Kidney (tissue), 14 donors: ENCODE results near the gene RAB43. TPM values are rescaled to one million over a fixed set of nuclear protein-coding genes. Genes with fewer than 3 reads are reported as not detected.
A peak's percentile ranks its signal among the peaks of the same experiment; 100 is the strongest.

Source experiments
- DNase-seq, 5 donors: peaks; one replicate each; pipeline ENCODE4 v3.0.0-alpha.2; 2013 to 2020
- FAIRE-seq: peaks from 2 replicates; lab custom pipeline; 2012; peaks lifted over from hg19 to GRCh38; lab: Jason Lieb, UNC
- H3K27ac ChIP-seq, 2 donors: one replicate each; pipeline ENCODE4 v1.7.0; 2013; ENCODE audit warnings: low read depth in 2 of 2, low read length in 2 of 2, inconsistent platforms in 1 of 2
- H3K27me3 ChIP-seq: one replicate; pipeline ENCODE4 v1.7.1; 2013; ENCODE audit warnings: low read length, inconsistent platforms; ENCODE audit not compliant: control insufficient read depth, insufficient read depth
- H3K36me3 ChIP-seq, 3 donors: one replicate each; pipeline versions ENCODE4 v1.7.0 to v1.7.1; 2013; ENCODE audit warnings: low read length in 3 of 3, control low read depth in 1 of 3, inconsistent platforms in 1 of 3; ENCODE audit not compliant: insufficient read depth in 3 of 3, control insufficient read depth in 2 of 3
- H3K4me1 ChIP-seq, 3 donors: one replicate each; pipeline versions ENCODE4 v1.7.0 to v1.7.1; 2013; ENCODE audit warnings: low read length in 3 of 3, inconsistent platforms in 1 of 3, low read depth in 1 of 3; ENCODE audit not compliant: control insufficient read depth in 2 of 3, insufficient read depth in 2 of 3
- H3K4me3 ChIP-seq, 3 donors: one replicate each; pipeline versions ENCODE4 v1.7.0 to v1.8.1; 2013; ENCODE audit warnings: low read length in 3 of 3, control low read depth in 1 of 3, inconsistent platforms in 1 of 3
- H3K9ac ChIP-seq, 3 donors: one replicate each; pipeline versions ENCODE4 v1.7.0 to v1.7.1; 2013; ENCODE audit warnings: low read length in 3 of 3, control low read depth in 1 of 3, inconsistent platforms in 1 of 3
- H3K9me3 ChIP-seq, 3 donors: one replicate each; pipeline versions ENCODE4 v1.7.0 to v1.7.1; 2013; ENCODE audit warnings: low read length in 3 of 3, control low read depth in 1 of 3, inconsistent platforms in 1 of 3; ENCODE audit not compliant: control insufficient read depth in 2 of 3, insufficient read depth in 1 of 3
- intact Hi-C: fragments of 100-400 bp; cut with DNase I; formaldehyde crosslinking; loops from one replicate; pipeline ENCODE4 v1.11.1; 2022
- polyA plus RNA-seq: library from polyadenylated mRNA; stranded (reverse); fragments of 350-450 nt; fragmentation: Illumina TruSeq; extraction: RNeasy Lipid Tissue Mini Kit (QIAGEN cat#74804); gene quantifications from one replicate; pipeline ENCODE4 v1.2.3, GENCODE V29; 2014; ENCODE audit warnings: low read depth, low replicate concordance; ENCODE audit not compliant: insufficient read depth
- total RNA-seq: library from RNA; stranded (reverse); fragmentation: NEBNext Ultra II Directional; extraction: Animal tissue kit (Norgen Biotek cat#: 25700); gene quantifications from one replicate; pipeline ENCODE4 v1.2.1, GENCODE V29; 2021
- TF ChIP-seq, protein P1 (sequence below): IDR thresholded peaks from 3 replicates; pipeline ENCODE4 v1.5.1; 2012; ENCODE audit warnings: mild to moderate bottlenecking, moderate library complexity, borderline replicate concordance; ENCODE audit not compliant: insufficient read depth; ENCODE audit errors: extremely low read depth
- donor health status: control.
- donor health status: control.
- donor health status: control.
- donor health status: control.
- donor health status: control.
- donor health status: DM: yes; HTN: yes; CAD: no.
- donor health status: Normal renal cell carcinoma (clear cell type).

RAB43 gene
- total and polyA plus RNA-seq, 2 donors from 2014 or later: 5.5 to 27.6 TPM

DNA sequence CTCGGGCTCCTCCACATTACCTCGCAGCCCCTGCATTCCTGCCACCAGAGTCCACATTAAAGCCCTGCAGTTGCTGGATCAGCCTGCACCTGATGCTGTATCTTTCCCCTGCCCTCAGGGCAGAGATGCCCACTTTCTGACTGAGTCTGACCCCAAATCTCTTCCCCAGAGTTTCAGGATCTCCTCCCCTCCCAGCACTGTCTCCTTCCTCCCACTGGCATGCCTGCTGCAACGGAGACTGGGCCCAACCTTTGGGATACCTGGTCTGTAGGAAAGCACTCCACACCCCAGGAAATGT, 81.6 kb downstream of the RAB43 start:
- no peak for DNase-seq

DNA sequence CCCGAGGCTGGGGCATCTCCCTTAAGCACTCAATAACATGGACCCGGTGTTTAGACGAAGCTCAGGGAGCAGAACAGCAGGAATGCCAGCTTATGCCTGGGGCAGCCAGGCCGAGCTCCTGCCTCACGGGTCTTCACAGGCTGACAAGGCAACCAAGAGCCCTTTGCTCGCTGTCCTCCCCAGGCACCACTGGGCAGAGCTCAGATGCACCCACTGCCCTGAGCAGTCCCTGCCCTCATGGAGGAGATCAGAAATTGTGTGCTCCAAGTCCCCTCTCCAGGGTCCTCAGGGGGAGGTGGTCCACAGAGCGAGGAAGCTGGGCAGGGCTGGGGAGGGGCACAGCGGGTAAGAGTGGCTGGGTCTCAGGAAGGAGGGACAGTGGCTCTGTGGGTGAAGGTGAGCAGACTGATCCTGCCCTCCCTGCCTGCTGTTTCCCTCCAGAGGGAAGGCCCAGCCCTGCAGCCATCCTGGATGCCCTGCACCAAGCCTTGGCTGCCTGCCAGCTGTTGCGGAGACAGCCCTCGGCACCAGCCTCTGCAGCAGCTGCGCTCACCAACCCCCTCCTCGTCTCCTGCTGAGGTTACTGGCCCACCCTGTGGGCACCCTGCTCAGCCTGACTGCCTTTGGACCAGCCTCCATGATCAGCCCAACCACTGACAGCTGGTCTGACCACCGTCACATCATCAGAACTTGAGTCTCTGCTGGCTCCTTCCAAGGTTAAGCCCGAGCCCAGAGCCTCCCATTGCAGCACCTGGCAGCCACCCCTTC, 82.1 kb downstream of the RAB43 start:
- no peaks in the 10 kb centered on the region for H3K4me1 ChIP-seq
- FAIRE-seq (no peak), DNase-seq (peak in 4 of 5 donors; percentile 38 to 72 (median 59))
- intact Hi-C loops: no loop called here
- no peaks in the 10 kb centered on the region for H3K27me3 ChIP-seq
- no peaks in the 10 kb centered on the region for H3K36me3 ChIP-seq
- H3K9ac ChIP-seq: no peak overlapping the region
- H3K4me3 ChIP-seq: no peak overlapping the region
- TF ChIP-seq, protein P1, sequence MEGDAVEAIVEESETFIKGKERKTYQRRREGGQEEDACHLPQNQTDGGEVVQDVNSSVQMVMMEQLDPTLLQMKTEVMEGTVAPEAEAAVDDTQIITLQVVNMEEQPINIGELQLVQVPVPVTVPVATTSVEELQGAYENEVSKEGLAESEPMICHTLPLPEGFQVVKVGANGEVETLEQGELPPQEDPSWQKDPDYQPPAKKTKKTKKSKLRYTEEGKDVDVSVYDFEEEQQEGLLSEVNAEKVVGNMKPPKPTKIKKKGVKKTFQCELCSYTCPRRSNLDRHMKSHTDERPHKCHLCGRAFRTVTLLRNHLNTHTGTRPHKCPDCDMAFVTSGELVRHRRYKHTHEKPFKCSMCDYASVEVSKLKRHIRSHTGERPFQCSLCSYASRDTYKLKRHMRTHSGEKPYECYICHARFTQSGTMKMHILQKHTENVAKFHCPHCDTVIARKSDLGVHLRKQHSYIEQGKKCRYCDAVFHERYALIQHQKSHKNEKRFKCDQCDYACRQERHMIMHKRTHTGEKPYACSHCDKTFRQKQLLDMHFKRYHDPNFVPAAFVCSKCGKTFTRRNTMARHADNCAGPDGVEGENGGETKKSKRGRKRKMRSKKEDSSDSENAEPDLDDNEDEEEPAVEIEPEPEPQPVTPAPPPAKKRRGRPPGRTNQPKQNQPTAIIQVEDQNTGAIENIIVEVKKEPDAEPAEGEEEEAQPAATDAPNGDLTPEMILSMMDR: no peak
- no peak overlapping the region for H3K27ac ChIP-seq
- H3K9me3 ChIP-seq: no peaks in the 10 kb centered on the region

More for the DNA sequence above, 81.6 kb downstream of the RAB43 start:
- Histone ChIP-seq H3K4me3 (no peak overlapping the region), H3K36me3 (no peaks in the 10 kb centered on the region), H3K27me3 (no peaks in the 10 kb centered on the region), H3K9me3 (no peaks in the 10 kb centered on the region), H3K4me1 (no peaks in the 10 kb centered on the region), H3K9ac (no peak overlapping the region), H3K27ac (no peak overlapping the region)
- intact Hi-C loops: no loop called here
- FAIRE-seq: no peak
- TF ChIP-seq, protein P1: no peak

DNA sequence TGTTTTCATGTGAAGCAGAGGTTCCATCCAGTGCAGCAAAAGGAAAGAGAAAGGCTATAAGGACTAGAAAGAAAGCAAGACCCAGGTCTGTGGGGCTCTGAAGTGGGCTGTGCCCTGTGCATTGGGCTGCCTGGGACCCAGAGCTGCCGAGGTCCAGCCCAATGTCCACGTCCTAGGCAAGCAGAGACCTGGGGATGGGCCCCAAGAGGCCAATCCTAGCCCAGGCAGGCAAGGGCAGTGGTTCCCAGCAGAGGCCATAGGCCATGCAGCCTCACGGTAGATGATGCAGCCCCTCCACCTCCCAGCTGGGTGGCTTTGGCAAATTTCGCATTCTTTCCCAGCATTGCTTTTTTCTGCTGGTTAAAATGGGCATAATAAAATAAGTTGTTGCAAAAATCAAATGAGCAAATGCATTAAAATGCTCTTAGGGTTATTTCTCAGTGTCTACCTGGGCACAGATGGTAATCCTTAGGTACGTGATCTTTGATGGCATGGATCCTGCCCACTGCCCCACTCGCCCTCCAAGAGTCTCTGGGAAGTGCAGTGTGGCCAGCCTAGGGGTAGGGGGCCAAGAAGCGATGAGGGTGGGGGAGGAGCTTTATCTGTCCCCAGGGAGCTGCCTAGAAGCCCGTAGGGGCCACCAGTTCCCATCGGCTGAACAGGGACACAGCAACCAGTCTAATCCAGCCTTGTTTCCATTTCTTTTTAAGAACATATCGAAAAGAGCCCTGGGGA, 83.3 kb downstream of the RAB43 start:
- no peak overlapping the region for H3K9ac ChIP-seq
- H3K9me3 ChIP-seq: no peaks in the 10 kb centered on the region
- H3K36me3 ChIP-seq: no peaks in the 10 kb centered on the region
- H3K27me3 ChIP-seq: no peaks in the 10 kb centered on the region
- intact Hi-C loops: no loop called here
- H3K27ac ChIP-seq: no peak overlapping the region
- FAIRE-seq: no peak
- TF ChIP-seq, protein P1: no peak
- H3K4me3 ChIP-seq: no peak overlapping the region
- DNase-seq: peak in 1 of 5 donors; percentile 12
- no peaks in the 10 kb centered on the region for H3K4me1 ChIP-seq

Other genes with a start within 250 kb of the RAB43 start
- gene ACAD9, start 242.2 kb downstream of the RAB43 start, total RNA-seq: 50.2 TPM
- gene ACAD9, start 242.2 kb downstream of the RAB43 start, polyA plus RNA-seq: 36.2 TPM
- 0.60 TPM for gene CFAP92, start 127.7 kb downstream of the RAB43 start, total RNA-seq
- 0.56 TPM for gene CFAP92, start 127.7 kb downstream of the RAB43 start, polyA plus RNA-seq
- 3.7 TPM for gene EFCC1, start 120.5 kb downstream of the RAB43 start, total RNA-seq
- 2.4 TPM for gene EFCC1, start 120.5 kb downstream of the RAB43 start, polyA plus RNA-seq
- gene GP9, start 61.0 kb downstream of the RAB43 start, total RNA-seq: not detected
- 0.49 TPM for gene GP9, start 61.0 kb downstream of the RAB43 start, polyA plus RNA-seq
- gene ISY1, start 39.3 kb upstream of the RAB43 start, total RNA-seq: 27.1 TPM
- gene ISY1, start 39.3 kb upstream of the RAB43 start, polyA plus RNA-seq: 22.4 TPM
- gene CNBP, start 62.1 kb upstream of the RAB43 start, total RNA-seq: 309 TPM
- 267 TPM for gene CNBP, start 62.1 kb upstream of the RAB43 start, polyA plus RNA-seq
- 173 TPM for gene COPG1, start 127.8 kb upstream of the RAB43 start, total RNA-seq
- gene COPG1, start 127.8 kb upstream of the RAB43 start, polyA plus RNA-seq: 107 TPM
- gene HMCES, start 157.1 kb upstream of the RAB43 start, total RNA-seq: 40.1 TPM
- 37.4 TPM for gene HMCES, start 157.1 kb upstream of the RAB43 start, polyA plus RNA-seq